Right ventricle myocardium superior (tissue), 1 donor: Measurements from ENCODE around the gene CYTH3. TPM values are rescaled to one million over a fixed set of nuclear protein-coding genes. Genes with fewer than 3 reads are reported as not detected.

Experiments
- ATAC-seq: fragments of 200-7000 bp; cut with Tn5 transposase; one replicate; pipeline ENCODE4 v1.9.1; 2020; ENCODE audit warnings: mild to moderate bottlenecking; ENCODE audit not compliant: poor library complexity
- DNase-seq: peaks from one replicate; pipeline ENCODE4 v3.0.0-alpha.2; 2020
- intact Hi-C: fragments of 100-400 bp; cut with DNase I; formaldehyde crosslinking; loops from one replicate; pipeline ENCODE4 v1.11.2; 2022
- total RNA-seq: library from RNA; stranded (reverse); fragmentation: NEBNext Ultra II Directional; extraction: Animal tissue kit (Norgen Biotek cat#: 25700); gene quantifications from one replicate; pipeline ENCODE4 v1.2.1, GENCODE V29; 2021
- donor health status: DM: no; HTN: yes; CAD: no; lungs with severe emphysema.

The CYTH3 gene
- total RNA-seq, 1 donor from 2014 or later = 25.6 TPM

DNA sequence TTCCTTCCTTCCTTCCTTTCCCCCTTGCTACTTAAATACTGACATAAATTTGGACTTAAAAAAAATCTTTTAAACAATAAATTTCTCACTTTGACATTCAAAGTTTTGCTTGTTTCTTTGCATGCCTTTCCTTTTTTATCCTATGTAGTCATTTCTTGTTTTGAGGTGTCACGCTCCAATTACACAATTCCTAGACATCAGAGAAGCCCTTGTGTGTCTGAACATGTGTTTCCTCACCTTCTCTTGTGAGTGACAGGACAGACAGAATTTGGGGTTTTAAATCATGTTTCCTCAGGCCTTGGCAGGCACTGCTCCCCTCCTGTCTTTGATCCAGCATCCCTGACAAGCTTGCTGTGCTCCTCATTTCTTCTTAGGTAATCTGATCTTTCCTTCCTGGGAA, 91.3 kb downstream of the CYTH3 start:
- DNase-seq (no peak), ATAC-seq (no peak)
- intact Hi-C loops = no loop called here

DNA sequence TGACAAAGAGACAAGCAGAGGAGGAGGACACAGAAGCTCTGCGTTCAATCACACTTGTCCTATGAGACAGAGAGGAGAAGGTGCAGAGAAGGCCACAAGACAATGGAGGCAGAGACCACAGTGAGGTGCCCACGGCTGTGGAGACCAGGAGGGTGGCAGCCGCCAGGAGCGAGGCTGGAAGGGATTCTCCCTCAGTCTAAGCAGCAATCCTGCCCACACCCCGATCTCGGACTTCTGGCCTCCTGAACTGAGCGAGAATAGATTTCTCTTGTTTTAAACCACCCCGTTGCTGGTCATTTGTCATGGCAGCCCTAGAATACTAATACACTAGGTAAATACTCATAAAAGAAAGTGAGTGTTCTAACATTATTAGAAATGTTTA, 92.1 kb downstream of the CYTH3 start:
- no peak for DNase-seq
- ATAC-seq = no peak
- intact Hi-C loops = no loop called here

DNA sequence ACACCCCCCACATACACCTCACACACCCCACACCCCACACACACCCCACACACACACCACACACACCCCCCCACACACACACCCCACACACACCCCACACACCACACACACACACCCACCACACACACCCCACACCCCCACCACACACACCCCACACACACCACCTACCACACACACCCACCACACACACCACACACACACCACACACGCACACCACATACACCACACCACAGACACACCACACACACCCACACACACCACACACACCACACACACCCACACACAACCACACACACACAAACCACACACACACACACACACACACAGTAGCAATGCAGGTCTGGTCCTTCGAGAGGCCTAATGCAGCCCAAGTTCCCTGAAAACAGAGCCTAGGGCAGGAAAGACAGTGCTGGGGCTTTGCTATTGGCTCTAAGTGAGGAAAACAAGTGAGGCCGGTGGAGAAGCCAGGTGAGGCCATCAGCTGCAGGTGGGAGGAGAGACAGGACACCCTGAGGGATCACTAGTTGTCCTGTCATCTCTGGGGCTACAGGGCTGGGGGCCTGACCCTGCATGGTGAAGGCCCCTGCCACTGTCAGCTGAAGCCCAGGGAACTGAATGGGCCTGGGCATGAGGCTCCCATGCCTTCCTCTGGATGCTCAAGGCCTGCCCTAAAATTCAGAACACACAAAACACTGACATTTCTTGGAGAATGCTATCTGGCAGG, 92.6 kb downstream of the CYTH3 start:
- DNase-seq (no peak), ATAC-seq (no peak)
- intact Hi-C loops = no loop called here

DNA sequence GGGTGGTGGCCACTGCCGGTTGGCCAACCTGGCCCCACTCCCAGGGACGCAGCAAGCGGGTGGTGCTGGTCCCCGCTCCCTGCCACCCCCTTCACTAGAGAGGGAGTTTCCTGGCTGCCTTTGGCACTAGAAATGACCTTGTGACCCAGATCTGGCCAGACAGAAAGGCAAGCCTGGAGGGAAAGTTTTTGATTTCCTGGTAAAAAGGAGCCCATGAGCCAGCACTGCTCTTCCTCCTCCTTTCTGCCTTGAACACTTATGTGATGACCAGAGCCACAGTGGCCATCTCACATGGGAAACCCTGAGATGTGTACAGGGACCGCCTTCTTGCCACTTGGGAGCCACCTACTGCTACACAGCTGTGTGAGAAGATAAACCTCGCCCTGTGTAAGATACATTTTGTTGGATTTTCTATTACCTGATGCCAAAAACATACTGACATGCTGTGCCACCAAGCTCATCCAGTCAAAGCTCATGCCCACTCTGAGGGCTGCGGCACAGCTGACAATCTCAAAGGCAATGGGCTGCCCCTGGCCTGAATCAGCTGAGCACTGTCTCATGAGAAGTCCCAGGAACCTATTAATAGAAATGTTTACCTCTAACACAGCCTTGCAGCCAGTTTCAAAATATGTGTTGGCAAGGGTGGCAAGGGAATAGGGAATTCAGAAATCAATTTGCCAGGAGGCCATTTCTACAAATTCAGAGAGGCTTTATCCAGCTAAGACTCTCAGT, 94.0 kb downstream of the CYTH3 start:
- intact Hi-C loops = no loop called here
- no peak for DNase-seq
- ATAC-seq = peak; percentile 82

DNA sequence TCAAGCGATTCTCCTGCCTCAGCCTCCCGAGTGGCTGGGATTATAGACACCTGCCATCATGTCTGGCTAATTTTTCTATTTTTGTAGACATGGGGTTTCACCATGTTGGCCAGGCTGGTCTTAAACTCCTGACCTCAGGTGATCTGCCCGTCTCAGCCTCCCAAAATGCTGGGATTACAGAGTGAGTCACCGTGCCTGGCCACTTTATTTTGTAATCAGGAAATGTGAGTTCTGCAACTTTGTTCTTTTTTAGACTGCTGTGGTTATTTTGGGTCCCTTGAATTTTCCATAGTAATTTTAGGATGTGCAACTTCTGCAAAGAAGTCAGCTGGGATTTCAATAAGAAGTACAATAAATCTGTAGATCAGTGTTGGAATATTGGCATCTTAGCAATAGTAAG, 96.8 kb downstream of the CYTH3 start:
- ATAC-seq = no peak
- intact Hi-C loops = no loop called here
- DNase-seq = no peak

DNA sequence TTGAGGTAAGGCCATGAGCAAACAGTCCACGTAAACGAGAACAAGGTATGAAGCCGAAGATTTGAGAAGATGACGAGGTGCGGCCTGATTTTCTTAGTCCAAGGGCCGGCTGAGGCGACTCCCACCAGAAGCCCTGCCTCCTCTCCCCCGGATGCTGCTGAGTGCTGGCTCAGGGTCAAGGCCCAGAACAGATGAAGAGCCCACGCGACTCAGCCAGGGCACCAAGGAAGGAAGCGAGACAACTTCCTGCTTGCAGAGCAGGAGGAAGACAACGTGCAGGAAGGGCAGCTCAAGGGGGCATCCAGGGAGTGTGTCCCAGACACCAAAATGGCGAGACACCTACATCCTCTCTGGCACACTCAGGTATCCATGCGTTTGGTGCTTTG, 99.5 kb downstream of the CYTH3 start:
- ATAC-seq (no peak), DNase-seq (no peak)
- intact Hi-C loops = no loop called here

DNA sequence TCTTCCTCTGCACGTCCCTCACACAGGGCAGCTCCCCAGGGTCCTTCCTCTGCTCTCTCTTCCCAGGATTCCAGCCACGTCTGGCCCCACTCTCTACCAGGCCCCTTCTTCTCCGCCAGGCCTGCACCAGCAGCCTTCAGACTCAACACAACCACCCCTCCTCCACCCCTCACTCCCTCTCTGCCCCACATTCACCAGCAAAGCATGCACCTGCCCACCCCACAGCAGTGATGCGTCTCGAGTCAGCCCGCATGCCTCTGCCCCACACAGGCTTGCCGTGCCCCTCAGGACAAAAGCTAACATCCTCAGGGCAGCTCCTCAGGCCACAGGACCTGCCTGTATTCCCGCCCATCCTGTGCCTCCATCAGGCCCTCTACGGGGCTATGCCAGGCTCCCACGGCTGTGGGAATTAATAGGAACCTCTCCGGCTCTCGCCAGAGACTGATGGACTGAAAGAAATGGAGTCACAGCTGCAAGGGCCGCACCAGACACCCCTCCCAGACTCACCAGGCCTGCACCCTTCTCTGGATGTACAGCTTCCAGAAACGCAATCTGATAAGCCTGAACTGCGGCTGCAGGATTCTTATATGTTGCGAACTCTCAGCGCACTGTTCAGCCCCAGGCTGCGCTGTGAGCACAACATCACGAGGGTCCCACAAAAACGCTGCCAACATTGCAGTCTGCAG, 100.1 kb downstream of the CYTH3 start:
- no peak for DNase-seq
- no peak for ATAC-seq
- intact Hi-C loops = no loop called here

DNA sequence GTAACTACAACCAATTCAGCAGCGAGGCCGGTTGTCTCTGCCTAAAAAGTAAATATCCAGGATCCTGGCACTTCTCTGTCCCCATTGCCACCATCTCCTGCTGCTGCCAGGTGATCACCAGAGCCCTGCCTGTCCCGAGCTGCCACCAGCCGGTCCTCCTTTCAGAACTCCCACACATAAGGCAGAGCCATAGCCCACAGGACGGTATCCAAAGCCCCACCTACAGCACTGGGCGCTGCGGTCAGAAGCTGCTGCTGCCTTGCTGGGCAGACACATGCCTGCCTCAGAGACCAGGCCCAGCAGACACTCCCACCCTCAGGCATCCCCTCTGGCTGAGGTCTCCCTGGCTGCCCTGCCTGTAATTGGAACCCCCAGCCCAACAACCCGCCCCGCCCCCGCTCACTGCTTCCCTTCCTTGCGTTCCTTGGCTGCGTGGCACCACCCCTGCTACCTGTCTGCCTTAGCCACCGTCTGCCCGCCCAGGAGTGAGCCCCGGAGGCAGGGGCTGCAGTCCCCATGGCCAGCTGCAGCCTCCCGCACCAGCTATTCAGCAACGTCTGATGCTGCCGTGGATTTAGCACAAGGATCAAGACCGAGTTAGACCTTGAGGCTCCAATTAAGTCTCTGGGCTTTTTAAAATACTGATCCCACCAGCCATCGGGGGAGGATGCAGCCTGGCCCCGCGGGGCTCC, 100.7 kb downstream of the CYTH3 start:
- DNase-seq (no peak), ATAC-seq (no peak)
- intact Hi-C loops = no loop called here

DNA sequence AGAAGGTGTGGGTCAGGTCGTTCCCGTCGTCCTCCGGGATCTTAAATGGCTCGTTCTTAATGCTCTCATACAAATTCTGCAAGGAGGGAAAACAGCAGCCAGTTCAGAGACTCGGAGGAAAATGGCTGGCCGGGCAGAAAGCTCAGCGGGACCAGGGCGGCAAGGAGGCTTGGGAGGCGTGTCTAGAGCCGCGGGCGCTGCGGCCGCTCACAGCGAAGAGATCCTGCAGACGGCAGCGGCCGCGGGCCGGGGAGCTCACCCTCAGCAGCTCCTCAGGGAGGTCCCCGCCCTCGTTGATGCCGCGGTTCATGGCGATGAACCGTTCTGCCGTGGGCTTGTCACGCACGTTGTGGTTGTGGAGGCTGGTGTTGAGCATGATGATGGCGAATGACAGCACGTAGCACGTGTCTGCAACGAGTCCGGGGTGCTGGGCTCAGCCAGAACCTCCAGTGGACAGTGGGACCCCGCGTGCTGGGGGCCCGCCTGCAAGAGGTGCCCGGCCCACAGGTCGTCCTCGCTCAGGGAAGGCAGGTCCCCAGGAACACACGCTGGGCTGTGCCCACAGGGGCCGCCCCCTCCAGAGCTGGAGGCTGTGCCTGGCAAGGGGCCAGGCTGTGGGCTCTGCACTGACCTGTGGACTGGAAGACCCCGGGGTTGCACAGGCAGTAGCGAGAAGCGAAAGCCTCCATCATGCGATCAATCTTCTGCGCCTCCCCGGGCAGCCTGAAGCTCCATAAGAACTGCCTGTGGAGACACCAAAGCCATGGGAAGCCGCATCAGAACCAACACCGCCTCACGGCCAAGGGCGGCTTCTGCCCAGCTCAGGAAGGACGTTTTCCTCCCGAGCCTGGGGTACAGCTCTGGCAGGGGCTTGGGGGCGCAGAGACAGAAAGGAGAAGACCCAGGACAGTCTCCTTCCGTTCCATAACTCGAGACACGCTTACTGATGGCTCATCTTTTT, 101.6 kb downstream of the CYTH3 start:
- ATAC-seq (no peak), DNase-seq (no peak)
- intact Hi-C loops = no loop called here

DNA sequence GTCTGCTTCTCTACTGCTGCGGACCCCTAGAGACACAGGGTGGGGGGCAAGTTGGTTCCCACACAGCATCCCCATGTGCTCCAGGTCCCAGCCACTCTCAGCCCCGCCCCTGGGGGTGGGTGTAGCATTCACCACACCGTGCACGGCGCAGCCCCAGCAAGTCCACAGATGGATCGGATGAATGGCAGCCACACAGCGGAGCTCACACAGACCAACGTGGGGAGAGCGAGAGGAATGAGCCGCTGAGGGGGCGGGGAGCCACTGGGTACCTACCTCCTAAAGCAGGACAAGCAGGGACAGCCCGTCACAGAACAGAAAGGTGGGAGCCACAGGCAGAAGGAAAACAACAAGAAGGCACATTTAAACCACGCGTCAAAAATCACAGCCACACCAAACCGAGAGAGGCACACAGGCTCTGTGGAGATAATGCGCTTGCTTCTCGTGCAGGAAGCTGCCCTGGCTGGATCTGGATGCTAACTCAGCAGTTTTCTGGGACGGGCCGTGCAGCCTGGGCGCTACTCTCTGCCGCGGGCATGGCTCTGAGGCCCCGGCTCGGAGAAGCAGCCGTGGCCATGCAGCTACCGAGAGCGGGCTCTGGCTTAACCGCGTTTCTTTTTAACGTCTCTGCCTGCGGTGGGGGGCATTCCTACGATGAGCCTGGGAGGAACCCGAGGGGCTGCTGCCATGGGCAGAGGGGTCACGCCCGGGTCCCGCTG, 102.5 kb downstream of the CYTH3 start:
- ATAC-seq (no peak), DNase-seq (no peak)
- intact Hi-C loops = no loop called here

DNA sequence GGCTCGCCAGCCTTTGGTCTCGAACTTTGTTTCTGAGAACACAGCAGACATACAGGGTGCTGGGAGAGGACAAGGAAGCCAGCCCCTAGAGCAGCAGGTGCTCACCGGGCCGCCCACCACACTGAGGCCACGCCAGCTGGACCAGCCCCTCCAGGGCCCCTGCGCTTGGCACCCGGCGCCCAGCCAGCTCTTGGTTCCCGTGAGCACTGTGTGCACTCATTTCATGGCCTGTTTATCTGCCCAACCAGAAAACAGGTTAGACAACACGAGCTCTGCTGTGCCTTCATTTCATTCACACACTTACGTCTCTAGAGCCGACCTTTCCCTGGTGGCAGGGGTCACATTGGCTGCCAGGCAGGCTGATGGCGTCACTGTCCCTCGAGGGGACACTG, 104.0 kb downstream of the CYTH3 start:
- DNase-seq (no peak), ATAC-seq (peak; percentile 21)
- intact Hi-C loops = no loop called here

DNA sequence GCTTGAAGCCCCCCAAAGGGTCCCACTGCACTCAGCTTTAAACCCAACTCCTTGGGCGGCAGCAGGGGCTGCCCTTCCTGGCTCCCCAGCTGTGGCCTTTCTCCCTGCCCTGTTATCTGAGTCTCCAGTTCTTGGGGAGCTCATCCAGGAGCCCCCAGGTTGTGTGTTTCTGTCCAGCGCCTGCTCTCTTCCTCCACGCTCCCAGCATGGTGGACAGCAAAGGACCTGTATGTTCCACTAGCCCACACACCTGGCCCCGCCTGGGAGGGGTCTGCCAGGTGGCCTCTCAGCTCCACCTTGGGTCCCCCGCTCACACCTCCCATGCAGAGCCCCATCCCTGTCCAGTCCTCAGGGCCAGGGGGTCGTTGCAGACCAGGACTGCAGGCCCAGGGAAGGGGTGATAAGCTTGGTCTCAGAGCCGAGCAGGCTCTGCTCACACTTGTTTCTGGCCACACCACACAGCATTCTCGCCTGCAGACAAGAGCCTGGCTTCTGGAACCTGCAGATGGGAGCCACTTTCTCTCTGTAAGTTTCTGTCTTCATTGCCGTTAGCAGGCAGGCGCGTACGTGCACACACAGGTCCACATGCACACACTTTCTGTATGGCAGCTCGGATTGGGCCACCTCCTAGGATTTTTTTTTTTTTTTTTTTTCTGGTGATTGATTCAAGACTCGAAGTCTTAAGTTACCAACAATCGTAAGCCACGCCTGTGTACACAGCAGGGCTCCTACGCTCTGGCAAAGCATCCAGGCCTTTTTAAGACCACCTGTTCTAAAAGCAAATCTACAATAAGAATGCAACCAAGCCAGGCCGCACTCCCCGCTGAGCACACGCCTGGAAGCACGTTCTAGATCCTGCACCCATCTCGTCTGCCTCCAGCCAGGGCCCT, 104.6 kb downstream of the CYTH3 start:
- intact Hi-C loops = no loop called here
- ATAC-seq (peak; percentile 26), DNase-seq (no peak)

DNA sequence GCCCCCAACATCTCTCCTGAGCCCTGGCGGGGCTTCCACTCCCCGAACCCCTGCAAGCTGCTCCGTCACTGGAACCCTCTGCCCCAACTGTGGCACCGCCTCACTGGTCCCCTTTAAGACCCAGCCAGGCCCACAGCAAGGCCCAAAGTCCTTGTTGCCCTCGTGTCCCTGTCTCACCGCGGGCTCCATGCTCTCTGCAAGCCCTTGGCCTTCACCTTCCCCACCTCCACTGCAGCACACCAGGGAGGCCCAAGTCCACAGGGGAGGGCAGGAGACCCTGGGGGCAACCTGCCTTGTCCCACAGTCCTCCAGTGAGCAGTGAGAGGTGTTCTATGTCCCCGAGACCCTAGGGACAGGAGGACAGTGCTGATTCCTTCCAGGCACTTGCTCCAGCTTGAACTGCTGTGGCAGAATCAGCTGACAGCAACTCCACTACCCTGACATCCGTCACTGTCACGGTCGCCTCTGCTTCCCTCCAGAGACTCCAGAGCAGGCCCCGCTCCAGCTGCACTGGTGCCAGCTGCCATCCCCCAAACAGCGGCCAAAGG, 105.3 kb downstream of the CYTH3 start:
- peak; percentile 76 for ATAC-seq
- DNase-seq = peak; percentile 61
- intact Hi-C loops = no loop called here

DNA sequence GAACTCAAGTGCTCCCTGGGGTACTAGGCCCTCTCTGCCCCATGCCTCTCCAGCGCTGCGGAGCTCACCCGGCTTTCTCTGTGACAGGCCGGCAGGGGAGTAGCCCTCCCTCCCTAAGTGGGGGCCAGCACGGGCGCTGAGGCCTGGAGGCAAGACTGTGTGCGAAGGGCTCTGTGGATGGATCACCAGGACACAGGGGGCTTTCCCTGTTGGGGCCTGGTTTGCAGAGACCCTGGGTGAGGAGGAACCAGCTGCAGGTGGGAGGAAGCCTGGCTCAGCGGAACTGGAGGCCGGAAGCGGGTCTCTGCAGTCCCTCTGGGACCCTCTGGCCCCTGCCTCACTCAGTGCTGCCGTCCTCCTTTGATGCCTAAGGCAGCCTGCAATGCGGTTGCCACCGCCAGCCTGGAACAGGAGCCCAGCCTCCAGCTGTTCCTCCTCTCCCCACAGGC, 106.0 kb downstream of the CYTH3 start:
- DNase-seq = no peak

DNA sequence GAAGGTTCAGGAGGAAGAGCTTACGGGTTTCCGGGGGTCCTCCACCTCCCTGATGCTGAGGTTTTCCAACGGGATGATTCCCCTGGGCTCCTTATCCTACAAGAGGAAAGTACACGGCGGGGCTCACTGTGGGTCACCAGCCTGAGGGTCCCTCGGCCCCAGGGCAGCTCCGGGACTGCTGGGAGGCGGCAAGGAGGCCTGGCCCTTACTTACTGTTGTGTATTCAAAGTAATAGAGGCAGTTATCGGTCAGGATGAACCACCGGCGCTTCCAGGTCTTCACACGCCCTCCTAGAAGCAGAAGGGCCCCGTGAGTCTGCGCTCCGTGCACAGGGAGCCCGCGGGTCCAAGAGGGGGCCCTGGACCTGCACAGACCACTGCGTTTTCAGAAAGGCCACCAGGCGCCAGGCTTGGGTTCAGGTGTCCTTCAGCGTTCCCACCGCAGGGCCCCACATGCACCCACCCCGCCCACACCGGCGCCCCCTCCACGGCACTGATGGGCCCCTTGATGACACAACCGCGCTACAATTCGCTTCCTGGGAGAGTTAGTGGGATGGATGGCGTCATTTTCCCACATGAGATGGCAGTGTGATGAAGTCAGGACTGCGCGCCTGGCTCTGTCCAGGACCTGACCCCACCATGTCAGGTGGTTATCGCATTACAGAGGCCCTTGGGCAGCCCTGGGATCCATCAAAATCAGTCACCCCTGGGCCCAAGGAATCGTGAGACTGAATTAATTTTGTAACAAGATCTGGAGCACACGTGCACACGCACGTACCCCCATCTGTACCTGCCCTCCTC, 106.7 kb downstream of the CYTH3 start:
- ATAC-seq = no peak
- intact Hi-C loops = no loop called here
- no peak for DNase-seq

More for the DNA sequence above, 106.0 kb downstream of the CYTH3 start:
- intact Hi-C loops = no loop called here
- ATAC-seq = no peak

DNA sequence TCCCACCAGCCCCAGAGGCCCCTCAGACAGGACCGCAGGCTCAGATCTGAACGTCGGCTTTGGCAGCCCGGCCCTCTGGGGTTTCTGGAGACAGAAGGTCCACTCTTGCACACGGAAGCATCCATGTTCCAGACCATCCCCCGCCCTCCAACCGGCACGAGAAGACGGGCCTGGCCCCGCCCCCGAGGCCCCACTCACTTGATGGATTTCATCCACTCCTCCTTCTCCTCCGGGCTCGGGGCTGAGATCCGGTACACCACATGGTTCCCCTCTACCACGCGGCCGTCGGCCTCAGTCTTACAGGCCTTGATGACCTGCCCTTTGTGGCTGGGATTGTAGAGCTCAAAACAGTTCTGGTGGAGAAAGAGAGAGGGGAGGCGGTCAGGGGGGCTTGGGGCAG, 107.3 kb downstream of the CYTH3 start:
- intact Hi-C loops = no loop called here
- ATAC-seq (no peak), DNase-seq (no peak)
